ENCODE measurements around the gene KCTD18.

The KCTD18 gene

DNA sequence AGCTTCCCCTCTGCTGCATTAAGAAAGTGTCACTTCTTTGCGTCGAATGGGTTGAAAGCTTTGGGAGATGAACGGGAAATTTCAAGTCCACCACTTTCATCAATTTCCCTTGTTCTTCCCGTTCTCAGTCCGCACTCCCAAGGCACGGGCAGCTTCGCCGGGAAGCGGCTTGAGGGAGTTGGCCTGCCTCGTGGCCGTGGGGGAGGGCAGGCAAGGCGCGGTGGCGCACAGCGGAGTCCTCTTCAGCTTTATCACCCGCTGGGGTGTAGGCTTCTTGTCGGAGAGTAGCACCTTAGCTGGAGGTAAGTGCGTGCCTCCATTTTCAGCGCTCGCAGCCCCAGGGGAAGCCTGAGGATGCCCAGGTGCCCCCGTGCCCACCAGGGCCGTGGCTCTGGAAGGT lies 19.9 kb downstream of the KCTD18 start:
- no peak overlapping the region for H2AFZ ChIP-seq (ENCODE audit: low read depth)
- TF ChIP-seq, protein P1, sequence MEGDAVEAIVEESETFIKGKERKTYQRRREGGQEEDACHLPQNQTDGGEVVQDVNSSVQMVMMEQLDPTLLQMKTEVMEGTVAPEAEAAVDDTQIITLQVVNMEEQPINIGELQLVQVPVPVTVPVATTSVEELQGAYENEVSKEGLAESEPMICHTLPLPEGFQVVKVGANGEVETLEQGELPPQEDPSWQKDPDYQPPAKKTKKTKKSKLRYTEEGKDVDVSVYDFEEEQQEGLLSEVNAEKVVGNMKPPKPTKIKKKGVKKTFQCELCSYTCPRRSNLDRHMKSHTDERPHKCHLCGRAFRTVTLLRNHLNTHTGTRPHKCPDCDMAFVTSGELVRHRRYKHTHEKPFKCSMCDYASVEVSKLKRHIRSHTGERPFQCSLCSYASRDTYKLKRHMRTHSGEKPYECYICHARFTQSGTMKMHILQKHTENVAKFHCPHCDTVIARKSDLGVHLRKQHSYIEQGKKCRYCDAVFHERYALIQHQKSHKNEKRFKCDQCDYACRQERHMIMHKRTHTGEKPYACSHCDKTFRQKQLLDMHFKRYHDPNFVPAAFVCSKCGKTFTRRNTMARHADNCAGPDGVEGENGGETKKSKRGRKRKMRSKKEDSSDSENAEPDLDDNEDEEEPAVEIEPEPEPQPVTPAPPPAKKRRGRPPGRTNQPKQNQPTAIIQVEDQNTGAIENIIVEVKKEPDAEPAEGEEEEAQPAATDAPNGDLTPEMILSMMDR (conservative IDR thresholded peaks at IDR 0.05; ENCODE audit: low read depth, low read length), result no peak
- H4K20me1 ChIP-seq (ENCODE audit: insufficient read depth), result no peaks in the 10 kb centered on the region
- H3K9ac ChIP-seq, result no peak overlapping the region
- no peaks in the 10 kb centered on the region for H3K36me3 ChIP-seq (ENCODE audit: insufficient read depth)
- no peak overlapping the region for H3K27ac ChIP-seq
- H3K4me2 ChIP-seq, result no peak overlapping the region
- H3K4me3 ChIP-seq (IDR thresholded peaks at IDR 0.05; ENCODE audit: insufficient read depth, low read depth, low read length), result no peak overlapping the region
- H3K79me2 ChIP-seq (ENCODE audit: insufficient read depth, low read depth), result no peaks in the 10 kb centered on the region
- no peaks in the 10 kb centered on the region for H3K4me1 ChIP-seq (ENCODE audit: low read depth, poor library complexity, severe bottlenecking)
- no peaks in the 10 kb centered on the region for H3K27me3 ChIP-seq (ENCODE audit: insufficient read depth, low read depth)

DNA sequence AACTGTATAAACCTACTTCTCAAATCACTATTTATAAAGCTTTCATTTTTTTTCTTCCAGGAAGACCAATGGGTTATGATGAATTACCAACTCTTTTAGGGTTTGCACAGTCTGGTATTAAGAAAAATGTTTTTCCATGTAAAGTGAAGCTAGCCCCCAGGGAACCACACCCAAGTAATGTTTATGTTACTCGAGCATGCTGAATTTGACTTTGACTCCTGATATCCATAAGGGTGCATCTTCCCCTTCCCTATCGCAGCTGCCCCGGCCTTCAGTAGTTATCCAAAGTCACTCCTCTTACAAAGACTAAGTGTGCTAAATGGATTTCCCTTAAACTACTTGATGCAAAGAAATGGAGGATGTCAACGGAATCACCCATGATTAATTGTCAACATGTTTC lies 21.7 kb downstream of the KCTD18 start:
- Histone ChIP-seq H2AFZ (ENCODE audit: low read depth) (no peak overlapping the region), H3K79me2 (ENCODE audit: insufficient read depth, low read depth) (no peaks in the 10 kb centered on the region)

DNA sequence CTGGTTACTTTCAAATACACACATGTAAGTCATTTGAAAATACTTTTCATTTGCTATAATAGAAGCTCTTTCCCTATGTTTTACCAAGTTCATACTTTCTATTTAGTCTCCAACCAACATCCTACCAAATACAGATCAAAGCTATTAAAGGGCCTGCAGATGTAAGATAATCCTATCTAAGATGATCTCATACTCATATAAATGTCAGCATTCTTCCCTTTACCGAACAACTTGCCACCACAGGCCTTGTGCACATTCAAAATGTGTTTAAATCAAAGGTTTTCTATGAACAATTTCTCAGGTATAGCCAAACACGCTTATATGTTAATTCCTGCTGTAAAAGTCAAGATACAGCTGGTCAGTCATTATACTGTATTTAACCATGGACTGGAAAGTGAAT lies 23.3 kb downstream of the KCTD18 start:
- no peak overlapping the region for H2AFZ ChIP-seq (ENCODE audit: low read depth)
- no peaks in the 10 kb centered on the region for H3K36me3 ChIP-seq (ENCODE audit: insufficient read depth)
- no peak overlapping the region for H3K9ac ChIP-seq
- TF ChIP-seq, protein P1 (conservative IDR thresholded peaks at IDR 0.05; ENCODE audit: low read depth, low read length), result no peak
- no peak overlapping the region for H3K4me3 ChIP-seq (IDR thresholded peaks at IDR 0.05; ENCODE audit: insufficient read depth, low read depth, low read length)
- H3K79me2 ChIP-seq (ENCODE audit: insufficient read depth, low read depth), result no peaks in the 10 kb centered on the region
- no peaks in the 10 kb centered on the region for H4K20me1 ChIP-seq (ENCODE audit: insufficient read depth)
- H3K27ac ChIP-seq, result no peak overlapping the region
- H3K27me3 ChIP-seq (ENCODE audit: insufficient read depth, low read depth), result no peaks in the 10 kb centered on the region
- H3K4me1 ChIP-seq (ENCODE audit: low read depth, poor library complexity, severe bottlenecking), result no peaks in the 10 kb centered on the region
- H3K4me2 ChIP-seq, result no peak overlapping the region

More for the DNA sequence above, 21.7 kb downstream of the KCTD18 start:
- Histone ChIP-seq H3K4me1 (ENCODE audit: low read depth, poor library complexity, severe bottlenecking) (no peaks in the 10 kb centered on the region), H3K36me3 (ENCODE audit: insufficient read depth) (no peaks in the 10 kb centered on the region), H3K27me3 (ENCODE audit: insufficient read depth, low read depth) (no peaks in the 10 kb centered on the region), H3K4me3 (IDR thresholded peaks at IDR 0.05; ENCODE audit: insufficient read depth, low read depth, low read length) (no peak overlapping the region), H3K27ac (no peak overlapping the region), H3K4me2 (no peak overlapping the region), H3K9ac (no peak overlapping the region), H4K20me1 (ENCODE audit: insufficient read depth) (no peaks in the 10 kb centered on the region)
- TF ChIP-seq, protein P1 (conservative IDR thresholded peaks at IDR 0.05; ENCODE audit: low read depth, low read length), result no peak

DNA sequence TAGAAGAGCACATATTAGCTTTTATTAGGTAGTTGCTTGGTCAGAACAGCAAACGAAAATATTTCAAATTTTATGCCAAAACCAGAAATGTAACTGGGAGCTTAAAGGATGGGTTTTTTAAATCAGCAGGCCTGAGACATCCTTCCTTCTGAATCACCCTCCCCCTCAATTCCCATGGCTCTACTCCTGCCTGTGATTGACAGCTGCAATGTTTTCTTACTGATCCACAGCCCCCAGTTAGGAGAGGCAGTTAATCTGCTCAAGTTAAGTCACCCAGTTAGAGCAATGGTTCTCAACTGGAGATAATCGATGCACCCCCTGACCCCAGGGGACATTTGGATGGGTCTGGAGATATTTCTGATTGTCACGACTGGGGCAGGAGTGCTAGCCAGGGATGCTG lies 24.9 kb downstream of the KCTD18 start:
- Histone ChIP-seq H3K27ac (no peak overlapping the region), H3K36me3 (ENCODE audit: insufficient read depth) (no peaks in the 10 kb centered on the region), H3K4me2 (no peak overlapping the region), H3K9ac (no peak overlapping the region), H3K27me3 (ENCODE audit: insufficient read depth, low read depth) (no peaks in the 10 kb centered on the region), H3K4me1 (ENCODE audit: low read depth, poor library complexity, severe bottlenecking) (peaks cover 4% of the 10 kb centered on the region), H3K79me2 (ENCODE audit: insufficient read depth, low read depth) (no peaks in the 10 kb centered on the region), H4K20me1 (ENCODE audit: insufficient read depth) (no peaks in the 10 kb centered on the region), H3K4me3 (IDR thresholded peaks at IDR 0.05; ENCODE audit: insufficient read depth, low read depth, low read length) (no peak overlapping the region), H2AFZ (ENCODE audit: low read depth) (no peak overlapping the region)
- TF ChIP-seq, protein P1 (conservative IDR thresholded peaks at IDR 0.05; ENCODE audit: low read depth, low read length), result no peak
